ENCODE measurements around the gene LUZP4.

- TF ChIP-seq, protein P1, sequence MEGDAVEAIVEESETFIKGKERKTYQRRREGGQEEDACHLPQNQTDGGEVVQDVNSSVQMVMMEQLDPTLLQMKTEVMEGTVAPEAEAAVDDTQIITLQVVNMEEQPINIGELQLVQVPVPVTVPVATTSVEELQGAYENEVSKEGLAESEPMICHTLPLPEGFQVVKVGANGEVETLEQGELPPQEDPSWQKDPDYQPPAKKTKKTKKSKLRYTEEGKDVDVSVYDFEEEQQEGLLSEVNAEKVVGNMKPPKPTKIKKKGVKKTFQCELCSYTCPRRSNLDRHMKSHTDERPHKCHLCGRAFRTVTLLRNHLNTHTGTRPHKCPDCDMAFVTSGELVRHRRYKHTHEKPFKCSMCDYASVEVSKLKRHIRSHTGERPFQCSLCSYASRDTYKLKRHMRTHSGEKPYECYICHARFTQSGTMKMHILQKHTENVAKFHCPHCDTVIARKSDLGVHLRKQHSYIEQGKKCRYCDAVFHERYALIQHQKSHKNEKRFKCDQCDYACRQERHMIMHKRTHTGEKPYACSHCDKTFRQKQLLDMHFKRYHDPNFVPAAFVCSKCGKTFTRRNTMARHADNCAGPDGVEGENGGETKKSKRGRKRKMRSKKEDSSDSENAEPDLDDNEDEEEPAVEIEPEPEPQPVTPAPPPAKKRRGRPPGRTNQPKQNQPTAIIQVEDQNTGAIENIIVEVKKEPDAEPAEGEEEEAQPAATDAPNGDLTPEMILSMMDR (IDR thresholded peaks at IDR 0.05 in 4 of 5, conservative IDR thresholded peaks at IDR 0.05 in 1 of 5) = no peak
- TF ChIP-seq POLR2A (IDR thresholded peaks at IDR 0.05) = no peak
Observed at GRCh38 chrX:115318139-115318538, 28.6 kb downstream of the LUZP4 start.
